ENCODE data around the gene KIF3C.
"Not testable (repeated sequence)": the region's sequence is repeated elsewhere in the genome, so short reads cannot be mapped to it uniquely, and the experiment has no call there.

The KIF3C gene

GRCh38 chr2:25960396-25960795, 21.9 kb downstream of the KIF3C start (continued):
- TF ChIP-seq PRDM2 (tag by site-specific recombination; IDR thresholded peaks at IDR 0.05; ENCODE audit: borderline replicate concordance): no peak
- TF ChIP-seq ZFP3 (tag by site-specific recombination; IDR thresholded peaks at IDR 0.05; ENCODE audit: low read depth): no peak
- TF ChIP-seq ZNF707 (tag by site-specific recombination; IDR thresholded peaks at IDR 0.05): no peak
- no peak for TF ChIP-seq KLF1 (tag by site-specific recombination; IDR thresholded peaks at IDR 0.05)
- TF ChIP-seq ZFP69B (tag by site-specific recombination; IDR thresholded peaks at IDR 0.05): no peak

GRCh38 chr2:25958611-25959010, 23.7 kb downstream of the KIF3C start:
- not testable (repeated sequence) for H3K9me3 ChIP-seq (ENCODE audit: control insufficient read depth, insufficient read depth, low read depth, low read length); H3K4me1 ChIP-seq (ENCODE audit: control insufficient read depth, insufficient read depth, low read length); H3K27ac ChIP-seq (ENCODE audit: extremely low read depth, low read depth, low read length); H3K4me3 ChIP-seq (ENCODE audit: low read depth, low read length)
- POLR2A ChIA-PET: interaction anchor here (1.1 kb wide), 1 partner anchor 10 kb away, joined by 3 read pairs; no protein-coding TSS in a partner anchor
- CTCF ChIA-PET: interaction anchor here (0.6 to 0.7 kb wide), 3 partner anchors 8 to 255 kb away, joined by 3 to 5 read pairs (median 3); no protein-coding TSS in a partner anchor
- H3K36me3 ChIP-seq (ENCODE audit: control insufficient read depth in 2 of 2, insufficient read depth in 1 of 2, low read length in 2 of 2): peaks cover 0 to 15% of the 10 kb centered on the region in 2 experiments; a peak in 1 of 3 replicates

- H3K4me3 ChIP-seq (ENCODE audit: low read depth, low read length): no peak overlapping the region
- ChIA-PET POLR2A (no interaction called here), CTCF (interaction anchor here (0.6 to 1.5 kb wide), 2 partner anchors 17 to 27 kb away, joined by 4 read pairs; no protein-coding TSS in a partner anchor)
- no peaks in the 10 kb centered on the region for H3K9me3 ChIP-seq (ENCODE audit: control insufficient read depth, insufficient read depth, low read depth, low read length)
- no peak overlapping the region for H3K27ac ChIP-seq (ENCODE audit: extremely low read depth, low read depth, low read length)
- peaks cover 0 to 15% of the 10 kb centered on the region in 2 experiments; a peak in 1 of 3 replicates for H3K36me3 ChIP-seq (ENCODE audit: control insufficient read depth in 2 of 2, insufficient read depth in 1 of 2, low read length in 2 of 2)
- no peaks in the 10 kb centered on the region for H3K4me1 ChIP-seq (ENCODE audit: control insufficient read depth, insufficient read depth, low read length)
- TF ChIP-seq REPIN1 (tag by site-specific recombination; IDR thresholded peaks at IDR 0.05; ENCODE audit: low read depth) (no peak), BCL6B (tag by site-specific recombination; IDR thresholded peaks at IDR 0.05) (no peak), BCL11B (tag by site-specific recombination; IDR thresholded peaks at IDR 0.05; ENCODE audit: low read depth) (no peak), HOXA7 (CRISPR knock-in tag; IDR thresholded peaks at IDR 0.05; ENCODE audit: borderline replicate concordance) (no peak), ZNF561 (tag by site-specific recombination; IDR thresholded peaks at IDR 0.05; ENCODE audit: borderline replicate concordance) (no peak), ZNF37A (tag by site-specific recombination; IDR thresholded peaks at IDR 0.05) (no peak), ZFP37 (tag by site-specific recombination; IDR thresholded peaks at IDR 0.05) (no peak), PRDM1 (tag by site-specific recombination; IDR thresholded peaks at IDR 0.05) (no peak), HOXD13 (CRISPR knock-in tag; IDR thresholded peaks at IDR 0.05; ENCODE audit: borderline replicate concordance) (no peak), ZBTB10 (tag by site-specific recombination; IDR thresholded peaks at IDR 0.05) (no peak), ZNF292 (tag by site-specific recombination; IDR thresholded peaks at IDR 0.05; ENCODE audit: borderline replicate concordance, low read depth) (no peak), ZNF48 (tag by site-specific recombination; IDR thresholded peaks at IDR 0.05) (no peak), ELK4 (IDR thresholded peaks at IDR 0.05; ENCODE audit: borderline replicate concordance, low read depth, low read length) (no peak), ZNF24 (tag by site-specific recombination; IDR thresholded peaks at IDR 0.05) (no peak), KLF10 (tag by site-specific recombination; IDR thresholded peaks at IDR 0.05) (no peak), ZBTB6 (tag by site-specific recombination; IDR thresholded peaks at IDR 0.05) (no peak)
Observed at GRCh38 chr2:25957743-25958142, 24.6 kb downstream of the KIF3C start.

Data from HEK293 (cell line).